HepG2 (cell line): ENCODE measurements around the gene LCP2. TPM values are rescaled to one million over a fixed set of nuclear protein-coding genes. Genes with fewer than 3 reads are reported as not detected.

ENCODE experiments used
- ATAC-seq: fragments of 200-7000 bp; cut with Tn5 transposase; 3 replicates; pipeline ENCODE4 v1.9.1; 2020; ENCODE audit warnings: mild to moderate bottlenecking, moderate library complexity
- BruUV-seq: library from RNA; stranded (reverse); fragments of 400-500 nt; replicated peaks from 2 replicates; lab custom pipeline; 2021; lab: Mats Ljungman, UMichigan
- CTCF ChIA-PET: fragments of 300-600 bp; formaldehyde crosslinking; extraction: SDS; loops from one replicate; lab custom pipeline; 2021; ENCODE audit warnings: low total read pairs, inconsistent platforms, low intra/inter-chr PET ratio; lab: Yijun Ruan, JAX
- POLR2A ChIA-PET: fragments of 350-600 bp; sonication (Branson Sonifier 250); formaldehyde crosslinking; loops from one replicate; lab custom pipeline; 2020; ENCODE audit warnings: antibody characterized with exemption, inconsistent platforms; lab: Yijun Ruan, JAX
- DNase-seq: peaks from one replicate; pipeline ENCODE4 v3.0.0-alpha.2; 2015; ENCODE audit warnings: low spot score
- FAIRE-seq: peaks from 3 replicates; lab custom pipeline; 2011; peaks lifted over from hg19 to GRCh38; lab: Jason Lieb, UNC
- H2AFZ ChIP-seq: one replicate; pipeline ENCODE4 v1.6.1; 2011; ENCODE audit warnings: low read length, inconsistent platforms
- H3K27ac ChIP-seq: fragments of 300-600 bp; 3 replicates; pipeline ENCODE4 v1.8.0; 2011; ENCODE audit warnings: mixed run types, mild to moderate bottlenecking, mixed read lengths, low read length, inconsistent platforms; ENCODE audit not compliant: insufficient read depth; ENCODE audit errors: extremely low read length
- H3K27me3 ChIP-seq, 2 experiments: fragments of 200-600 bp in 1 of 2; 2 replicates in 1 of 2; 3 replicates in 1 of 2; pipeline versions ENCODE4 v1.6.0 to v1.8.0; 2011; ENCODE audit warnings: low read length in 2 of 2, mild to moderate bottlenecking in 2 of 2, moderate library complexity in 2 of 2, inconsistent platforms in 1 of 2; ENCODE audit not compliant: insufficient read depth in 2 of 2, control insufficient read depth in 1 of 2
- H3K36me3 ChIP-seq, 2 experiments: fragments of 200-600 bp in 1 of 2; replicated peaks in 1 of 2; 2 replicates in 1 of 2; 3 replicates in 1 of 2; pipeline versions ENCODE4 v1.5.1 to v1.8.0; 2011; ENCODE audit warnings: low read length in 2 of 2, inconsistent platforms in 1 of 2; ENCODE audit not compliant: insufficient read depth in 2 of 2, control insufficient read depth in 1 of 2
- H3K4me1 ChIP-seq: 2 replicates; pipeline ENCODE4 v1.5.1; 2012; ENCODE audit warnings: low read length, inconsistent platforms; ENCODE audit not compliant: insufficient read depth
- H3K4me2 ChIP-seq: 2 replicates; pipeline ENCODE4 v1.6.0; 2011; ENCODE audit warnings: low read depth, low read length, inconsistent platforms
- H3K4me3 ChIP-seq, 3 experiments: fragments of 200-600 bp in 1 of 3; sonication (generic), shearing (Covaris generic) in 1 of 3; replicated peaks in 1 of 3; 2 replicates each; pipeline ENCODE4 v1.5.1; 2011 to 2016; ENCODE audit warnings: low read length in 3 of 3, inconsistent platforms in 2 of 3, low read depth in 2 of 3, mild to moderate bottlenecking in 2 of 3, control low read depth in 1 of 3, mixed read lengths in 1 of 3; ENCODE audit not compliant: insufficient read depth in 1 of 3
- H3K79me2 ChIP-seq: one replicate; pipeline ENCODE4 v1.6.1; 2011; ENCODE audit warnings: low read length, inconsistent platforms; ENCODE audit not compliant: insufficient read depth
- H3K9ac ChIP-seq: 2 replicates; pipeline ENCODE4 v1.6.0; 2011; ENCODE audit warnings: mild to moderate bottlenecking, low read depth, low read length, inconsistent platforms; ENCODE audit not compliant: insufficient read depth
- H3K9me3 ChIP-seq: 2 replicates; pipeline ENCODE4 v1.5.1; 2012; ENCODE audit warnings: mild to moderate bottlenecking, low read length
- H4K20me1 ChIP-seq: 2 replicates; pipeline ENCODE4 v1.6.0; 2011; ENCODE audit warnings: inconsistent platforms, mild to moderate bottlenecking, low read length, moderate library complexity; ENCODE audit not compliant: insufficient read depth
- CTCF ChIP-seq: sonication (generic); formaldehyde crosslinking; IDR thresholded peaks from 2 replicates; pipeline ENCODE4 v1.5.0; 2020; ENCODE audit warnings: mild to moderate bottlenecking, missing genetic modification reagents, moderate library complexity
- ELF3 ChIP-seq: IDR thresholded peaks from 2 replicates; pipeline ENCODE4 v1.6.1; 2016; ENCODE audit warnings: missing genetic modification reagents, missing compliant biosample characterization
- IRX3 ChIP-seq: sonication (generic); formaldehyde crosslinking; IDR thresholded peaks from 2 replicates; pipeline ENCODE4 v1.8.1; 2023; ENCODE audit warnings: mild to moderate bottlenecking, low read depth, missing genetic modification reagents, borderline replicate concordance
- NR1H2 ChIP-seq: sonication (generic); formaldehyde crosslinking; IDR thresholded peaks from 2 replicates; pipeline ENCODE4 v1.8.1; 2022; ENCODE audit warnings: low read depth, missing genetic modification reagents, borderline replicate concordance
- PPARG ChIP-seq: conservative IDR thresholded peaks from 2 replicates; pipeline ENCODE4 v1.6.1; 2016; ENCODE audit warnings: missing biosample characterization, missing genetic modification reagents
- ZNF574 ChIP-seq: sonication (generic); formaldehyde crosslinking; IDR thresholded peaks from 2 replicates; pipeline ENCODE4 v1.4.0; 2020; ENCODE audit warnings: missing genetic modification reagents
- WGBS: methylation state at CpG from one replicate; pipeline ENCODE4 v1.1.6; 2017; ENCODE audit warnings: low lambda C conversion rate; 5-methylcytosine and 5-hydroxymethylcytosine counted together
- in situ Hi-C: cut with HindIII; loops from 2 replicates; pipeline ENCODE4 v1.10.0; 2017; ENCODE audit warnings: low pct_unique_long_range_greater_than_20kb; ENCODE audit not compliant: extremely low pct_ligation_motif_present
- intact Hi-C: fragments of 100-400 bp; cut with micrococcal nuclease; formaldehyde crosslinking; loops from one replicate; pipeline ENCODE4 v1.10.0; 2022; ENCODE audit not compliant: unreplicated experiment
- polyA plus RNA-seq, 8 experiments: library from polyadenylated mRNA; depleted of rRNA in 3 of 8; stranded (reverse) in 7 of 8; unstranded in 1 of 8; fragments of >200 nt; fragmentation: Illumina TruSeq in 4 of 8; extraction: Trizol in 4 of 8; gene quantifications; 2 replicates each; pipeline versions ENCODE4 v1.2.1 to v1.2.3, GENCODE V29; 2011 to 2016; ENCODE audit warnings: low read depth in 4 of 8, missing spikeins in 1 of 8, mixed read lengths in 1 of 8; ENCODE audit not compliant: insufficient read depth in 1 of 8
- total RNA-seq, 5 experiments: library from RNA; depleted of rRNA; stranded (reverse); fragments of >200 nt; fragmentation: Illumina TruSeq; extraction: Trizol; gene quantifications; 2 replicates each; pipeline ENCODE4 v1.2.3, GENCODE V29; 2016; ENCODE audit warnings: low read depth in 1 of 5

LCP2 gene
- total and polyA plus RNA-seq, 2 of the 13 experiments (the other 11 are each of a cell fraction or from before 2014, with no cell fraction given) = not detected

GRCh38 chr5:170233358-170233892, 64.2 kb downstream of the LCP2 start (continued):
- TF ChIP-seq NR1H2 (no peak), PPARG (no peak), CTCF (no peak), ZNF574 (CRISPR knock-in tag) (no peak)

DNA sequence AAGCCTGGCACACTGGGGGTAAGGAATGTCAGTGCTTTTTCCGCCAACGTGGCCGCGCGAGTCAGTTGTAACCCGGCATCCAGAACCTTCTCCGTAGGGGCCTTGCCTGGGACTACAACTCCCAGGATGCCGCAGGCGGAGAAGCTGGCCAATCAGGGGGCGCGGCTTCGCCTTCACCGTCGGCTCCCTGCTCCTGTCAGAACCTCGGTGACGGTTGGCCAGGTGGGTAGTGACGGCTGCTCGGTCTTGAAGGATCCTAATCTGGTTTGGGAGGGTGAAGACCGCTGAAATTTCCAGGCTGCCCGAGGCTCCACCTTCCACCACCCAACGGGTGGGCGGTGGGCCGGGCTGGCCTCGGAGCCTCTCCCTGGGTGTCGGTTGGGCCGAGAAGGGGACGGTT, 64.8 kb downstream of the LCP2 start, which contains the start of gene C5orf58:
Gene C5orf58, plus strand, starts transcription at position 200 of the 400 bp plus-strand sequence. CDS start 1,992 bp downstream, outside the sequence.
- CTCF ChIA-PET = no interaction called here
- H4K20me1 ChIP-seq = no peaks in the 10 kb centered on the region
- BruUV-seq = no TSS peak
- H3K9me3 ChIP-seq = no peaks in the 10 kb centered on the region
- H3K27ac ChIP-seq = no peak within 1 kb of the TSS
- no peaks in the 10 kb centered on the region for H3K36me3 ChIP-seq
- no peak within 1 kb of the TSS for H3K9ac ChIP-seq
- no peak within 1 kb of the TSS for H3K4me3 ChIP-seq
- H3K27me3 ChIP-seq = no peaks in the 10 kb centered on the region
- no peak for TF ChIP-seq ELF3 (CRISPR knock-in tag)
- TF ChIP-seq IRX3 (CRISPR knock-in tag) = no peak
- FAIRE-seq (no peak), ATAC-seq (no peak), DNase-seq (no peak)
- no peaks in the 10 kb centered on the region for H3K79me2 ChIP-seq
- POLR2A ChIA-PET = no interaction called here
- peaks cover 6% of the 10 kb centered on the region; the same call in 1 of the 2 replicates for H3K4me1 ChIP-seq
- H3K4me2 ChIP-seq = no peak within 1 kb of the TSS
- in situ Hi-C loops (no loop called here), intact Hi-C loops (no loop called here)
- 100% methylated on average over 1 of the region's 27 CpGs for WGBS
- no peak within 1 kb of the TSS for H2AFZ ChIP-seq
